HL-60 (cell line): ENCODE results near the gene SLC38A1.

ENCODE experiments used
- DNase-seq, 2 experiments: peaks; one replicate each; pipeline ENCODE4 v3.0.0-alpha.2; 2010 to 2020; ENCODE audit warnings: low read depth in 1 of 2, low spot score in 1 of 2
- H3K27ac ChIP-seq: fragments of 250-450 bp; sonication (Bioruptor Pico); replicated peaks from 2 replicates; pipeline ENCODE4 v1.5.1; 2020; ENCODE audit warnings: mild to moderate bottlenecking, moderate library complexity
- H3K27me3 ChIP-seq: fragments of 250-450 bp; sonication (Bioruptor Pico); 2 replicates; pipeline ENCODE4 v1.5.1; 2021; ENCODE audit warnings: mild to moderate bottlenecking, moderate library complexity; ENCODE audit not compliant: insufficient read depth, poor library complexity, severe bottlenecking
- H3K4me3 ChIP-seq: replicated peaks from 2 replicates; pipeline ENCODE4 v1.5.1; 2011; ENCODE audit warnings: mild to moderate bottlenecking, control low read depth, low read length; ENCODE audit not compliant: insufficient read depth
- CTCF ChIP-seq: IDR thresholded peaks from one replicate; pipeline ENCODE4 v1.5.1; 2011; ENCODE audit warnings: low read length, control low read depth, inconsistent platforms; ENCODE audit not compliant: insufficient read depth
- GABPA ChIP-seq: IDR thresholded peaks from 2 replicates; pipeline ENCODE4 v1.6.1; 2012; ENCODE audit warnings: low read depth
- POLR2AphosphoS5 ChIP-seq: IDR thresholded peaks from 2 replicates; pipeline ENCODE4 v1.6.1; 2012; ENCODE audit warnings: low read depth
- REST ChIP-seq: IDR thresholded peaks from 2 replicates; pipeline ENCODE4 v1.6.1; 2012; ENCODE audit warnings: low read depth; ENCODE audit not compliant: insufficient replicate concordance
- SPI1 ChIP-seq: IDR thresholded peaks from 2 replicates; pipeline ENCODE4 v1.6.1; 2012; ENCODE audit warnings: low read depth, mild to moderate bottlenecking, borderline replicate concordance

Gene SLC38A1

GRCh38 chr12:46179693-46180452 is 89.0 kb downstream of the SLC38A1 start:
- TF ChIP-seq SPI1, result no peak
- TF ChIP-seq REST, result no peak
- no peak for TF ChIP-seq GABPA
- Histone ChIP-seq H3K27ac (no peak overlapping the region), H3K4me3 (no peak overlapping the region), H3K27me3 (no peaks in the 10 kb centered on the region)
- DNase-seq, result no peak

- Histone ChIP-seq H3K27me3 (no peaks in the 10 kb centered on the region), H3K27ac (peak overlapping the region; percentile 67), H3K4me3 (no peak overlapping the region)
- no peak for DNase-seq
- no peak for TF ChIP-seq SPI1
- TF ChIP-seq CTCF, result no peak
- TF ChIP-seq POLR2AphosphoS5, result no peak
- TF ChIP-seq GABPA, result no peak
- no peak for TF ChIP-seq REST
Measured at GRCh38 chr12:46177837-46178608, 90.8 kb downstream of the SLC38A1 start.

GRCh38 chr12:46177025-46177424 is 91.8 kb downstream of the SLC38A1 start:
- DNase-seq, result peak in 1 of 2 experiments; percentile 59
- Histone ChIP-seq H3K27ac (peak overlapping the region; percentile 67), H3K27me3 (no peaks in the 10 kb centered on the region), H3K4me3 (no peak overlapping the region)
- TF ChIP-seq POLR2AphosphoS5 (no peak), GABPA (no peak; the same call in 1 of the 2 replicates), SPI1 (peak; percentile 89), CTCF (no peak)

- TF ChIP-seq GABPA (no peak), POLR2AphosphoS5 (no peak), SPI1 (no peak), REST (no peak), CTCF (no peak)
- Histone ChIP-seq H3K27ac (no peak overlapping the region), H3K4me3 (no peak overlapping the region), H3K27me3 (no peaks in the 10 kb centered on the region)
- no peak for DNase-seq
Measured at GRCh38 chr12:46174919-46175318, 93.9 kb downstream of the SLC38A1 start.
